Lung (tissue), 12 donors: Measurements from ENCODE around the gene KIAA0232. TPM values are rescaled to one million over a fixed set of nuclear protein-coding genes. Genes with fewer than 3 reads are reported as not detected.
A peak's percentile ranks its signal among the peaks of the same experiment; 100 is the strongest.

Experiments
- ATAC-seq: fragments of 200-7000 bp; cut with Tn5 transposase; one replicate; pipeline ENCODE4 v1.9.1; 2020; ENCODE audit warnings: moderate number of reproducible peaks; ENCODE audit not compliant: insufficient read depth, low FRiP score
- DNase-seq, 3 donors: peaks; one replicate each; pipeline ENCODE4 v3.0.0-alpha.2; 2013 to 2017
- H3K27ac ChIP-seq, 2 donors: one replicate each; pipeline ENCODE4 v1.5.1; 2013; ENCODE audit warnings: mild to moderate bottlenecking in 2 of 2, moderate library complexity in 2 of 2, control low read depth in 1 of 2, inconsistent platforms in 1 of 2, low read depth in 1 of 2, low read length in 1 of 2
- H3K27me3 ChIP-seq, 3 donors: one replicate each; pipeline ENCODE4 v1.5.1; 2013; ENCODE audit warnings: low read length in 2 of 3; ENCODE audit not compliant: control insufficient read depth in 3 of 3, insufficient read depth in 3 of 3
- H3K36me3 ChIP-seq, 4 donors: one replicate each; pipeline ENCODE4 v1.5.1; 2013; ENCODE audit warnings: low read length in 4 of 4, mild to moderate bottlenecking in 1 of 4, moderate library complexity in 1 of 4; ENCODE audit not compliant: control insufficient read depth in 4 of 4, insufficient read depth in 4 of 4
- H3K4me1 ChIP-seq, 5 donors: one replicate each; pipeline ENCODE4 v1.5.1; 2013; ENCODE audit warnings: low read length in 5 of 5, mild to moderate bottlenecking in 2 of 5, moderate library complexity in 1 of 5; ENCODE audit not compliant: control insufficient read depth in 5 of 5, insufficient read depth in 5 of 5
- H3K4me3 ChIP-seq: one replicate; pipeline ENCODE4 v1.5.1; 2013; ENCODE audit warnings: mild to moderate bottlenecking, control low read depth, moderate library complexity
- H3K9ac ChIP-seq, 2 donors: one replicate each; pipeline ENCODE4 v1.5.1; 2013; ENCODE audit warnings: low read length in 2 of 2, control low read depth in 1 of 2; ENCODE audit not compliant: insufficient read depth in 1 of 2
- H3K9me3 ChIP-seq, 4 donors: one replicate each; pipeline ENCODE4 v1.5.1; 2013; ENCODE audit warnings: low read length in 3 of 4, mild to moderate bottlenecking in 1 of 4, moderate library complexity in 1 of 4; ENCODE audit not compliant: control insufficient read depth in 4 of 4, insufficient read depth in 3 of 4
- CTCF ChIP-seq: IDR thresholded peaks from 2 replicates; pipeline ENCODE4 v1.5.1; 2012; ENCODE audit warnings: mild to moderate bottlenecking; ENCODE audit errors: control extremely low read depth, extremely low read depth
- WGBS, 2 donors: extraction: QIAGEN DNeasy Blood & Tissue Kit; methylation state at CpG; one replicate each; pipeline ENCODE4 v1.1.7; 2013; 5-methylcytosine and 5-hydroxymethylcytosine counted together
- polyA plus RNA-seq, 2 donors: library from polyadenylated mRNA; stranded (reverse); fragments of 200-250 nt; gene quantifications; one replicate each; pipeline ENCODE4 v1.2.1, GENCODE V29; 2013
- total RNA-seq, 2 donors: library from RNA; depleted of rRNA in 1 of 2; stranded (reverse); fragments of >200 nt in 1 of 2; gene quantifications; one replicate each; pipeline ENCODE4 v1.2.1, GENCODE V29; 2014 to 2021
- donor health status: control.
- donor health status: control.
- donor health status: Bipolar disorder and iron deficiency.
- donor health status: healthy.
- donor health status: DM: yes; HTN: yes; CAD: no.

Gene KIAA0232
- total and polyA plus RNA-seq, 4 donors: 6.8 to 34.6 (median 18.7) TPM

- H3K27ac ChIP-seq: no peak overlapping the region
- H3K4me3 ChIP-seq: no peak overlapping the region
- ATAC-seq (no peak), DNase-seq (peak in 2 of 3 donors; percentile 23 to 30)
- WGBS, 2 donors: 60 to 63% methylated on average over 17 of the region's 17 CpGs
- H3K4me1 ChIP-seq: peaks cover 0 to 13% (median 1%) of the 10 kb centered on the region in 5 donors
- H3K36me3 ChIP-seq: no peaks in the 10 kb centered on the region
- peaks cover 0 to 3% (median 0%) of the 10 kb centered on the region in 3 donors for H3K27me3 ChIP-seq
- no peaks in the 10 kb centered on the region for H3K9me3 ChIP-seq
- H3K9ac ChIP-seq: no peak overlapping the region
- no peak for TF ChIP-seq CTCF
Observed at GRCh38 chr4:6779667-6780565, 2.6 kb upstream of the KIAA0232 start.

- TF ChIP-seq CTCF: no peak
- peaks cover 0 to 3% (median 0%) of the 10 kb centered on the region in 3 donors for H3K27me3 ChIP-seq
- 91 to 93% methylated on average over 8 of the region's 8 CpGs for WGBS, 2 donors
- H3K4me1 ChIP-seq: peaks cover 3 to 13% (median 6%) of the 10 kb centered on the region in 5 donors
- no peaks in the 10 kb centered on the region for H3K9me3 ChIP-seq
- H3K36me3 ChIP-seq: peaks cover 0 to 3% (median 0%) of the 10 kb centered on the region in 4 donors
- no peak overlapping the region for H3K27ac ChIP-seq
- H3K9ac ChIP-seq: no peak overlapping the region
- no peak for ATAC-seq
- DNase-seq: no peak
- no peak overlapping the region for H3K4me3 ChIP-seq
Observed at GRCh38 chr4:6781113-6781512, 1.4 kb upstream of the KIAA0232 start.

- H3K9ac ChIP-seq: no peak overlapping the region
- no peaks in the 10 kb centered on the region for H3K9me3 ChIP-seq
- DNase-seq: no peak
- H3K4me1 ChIP-seq: peaks cover 3 to 13% (median 6%) of the 10 kb centered on the region in 5 donors
- TF ChIP-seq CTCF: no peak
- ATAC-seq: no peak
- H3K27ac ChIP-seq: no peak overlapping the region
- H3K4me3 ChIP-seq: no peak overlapping the region
- WGBS, 2 donors: 85 to 86% methylated on average over 6 of the region's 6 CpGs
- H3K36me3 ChIP-seq: peaks cover 0 to 3% (median 0%) of the 10 kb centered on the region in 4 donors
- peaks cover 0 to 3% (median 0%) of the 10 kb centered on the region in 3 donors for H3K27me3 ChIP-seq
Observed at GRCh38 chr4:6781561-6781960, 966 bp upstream of the KIAA0232 start.
